ENCODE data around the gene NPIPA8. TPM values are rescaled to one million over a fixed set of nuclear protein-coding genes. Genes with fewer than 3 reads are reported as not detected.
"Not testable (repeated sequence)": the region's sequence is repeated elsewhere in the genome, so short reads cannot be mapped to it uniquely, and the experiment has no call there.

The NPIPA8 gene
- total and polyA plus RNA-seq, 2 of the 4 experiments (the other 2 are of a cell fraction): 1.1 to 17.6 TPM

DNA sequence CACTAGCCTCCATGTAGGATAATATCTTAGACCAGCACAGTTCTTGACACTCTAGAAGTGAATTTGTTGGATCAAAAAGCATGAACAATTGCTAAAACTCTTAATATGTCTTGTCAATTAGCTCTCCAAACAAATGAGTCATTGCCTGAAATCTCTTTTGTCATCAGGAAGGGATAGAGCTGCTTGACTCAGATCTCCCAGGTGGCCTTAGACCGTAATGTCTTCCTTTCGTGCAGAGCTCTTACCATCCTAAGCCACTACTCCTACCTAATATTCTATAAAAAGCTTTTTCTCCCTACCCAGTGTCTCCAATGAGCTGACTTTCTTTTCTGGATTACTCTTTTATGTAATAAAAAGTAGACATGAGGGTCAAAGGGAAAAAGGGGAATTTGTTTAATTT lies 66.4 kb downstream of the NPIPA8 start:
- in situ Hi-C loops (cut with MboI; ENCODE audit: low sequenced_read_pairs); H3K4me3 ChIP-seq (ENCODE audit: insufficient read depth, low read depth, low read length); H4K20me1 ChIP-seq (ENCODE audit: insufficient read depth, low read length); H3K4me2 ChIP-seq (ENCODE audit: low read depth, low read length); H3K27me3 ChIP-seq (ENCODE audit: control insufficient read depth, insufficient read depth, low read length); H3K56ac ChIP-seq (ENCODE audit: extremely low read depth, insufficient read depth, low read length); H3K4ac ChIP-seq (ENCODE audit: low read depth, low read length); CTCF ChIA-PET; POLR2A ChIA-PET (ENCODE audit: unreplicated experiment); H3K18ac ChIP-seq (ENCODE audit: low read depth, low read length); H3K9me3 ChIP-seq (ENCODE audit: control insufficient read depth, insufficient read depth, low read length); ATAC-seq (ENCODE audit: low read depth); H3K9me1 ChIP-seq (ENCODE audit: insufficient read depth, low read length); H3K14ac ChIP-seq (replicated peaks; ENCODE audit: low read depth, low read length); H2AK5ac ChIP-seq (ENCODE audit: low read depth, low read length); H4K5ac ChIP-seq (ENCODE audit: low read depth, low read length); BruUV-seq (replicated peaks); dilution Hi-C loops (cut with HindIII; ENCODE audit: low sequenced_read_pairs, unreplicated experiment); H4K8ac ChIP-seq (ENCODE audit: low read depth in 2 of 2, low read length in 2 of 2); H3K23ac ChIP-seq (ENCODE audit: low read depth, low read length); DNase-seq; H2AK9ac ChIP-seq (replicated peaks; ENCODE audit: low read depth, low read length, poor library complexity); intact Hi-C loops (cut with micrococcal nuclease); H4K91ac ChIP-seq (ENCODE audit: insufficient read depth, low read depth, low read length); H3K4me1 ChIP-seq (ENCODE audit: control insufficient read depth, insufficient read depth, low read length); H2BK15ac ChIP-seq (ENCODE audit: low read depth, low read length); H2BK120ac ChIP-seq (ENCODE audit: low read depth, low read length); H2BK5ac ChIP-seq (ENCODE audit: low read depth, low read length, poor library complexity, severe bottlenecking); H3K27ac ChIP-seq (ENCODE audit: insufficient read depth, low read length); H2BK20ac ChIP-seq (ENCODE audit: low read depth, low read length); H2AFZ ChIP-seq (replicated peaks; ENCODE audit: low read length, poor library complexity); H3K79me1 ChIP-seq (ENCODE audit: low read depth in 1 of 2, low read length in 2 of 2); H3K9ac ChIP-seq (ENCODE audit: low read depth, low read length); H3K36me3 ChIP-seq (ENCODE audit: control insufficient read depth, insufficient read depth, low read length): not testable (repeated sequence)
- no CpG with 5 or more reads among the region's 2 CpGs for WGBS, 2 experiments (ENCODE audit: extremely low coverage in 2 of 2, insufficient read length in 1 of 2)

Small RNA genes within 50 kb of the gene (microRNA-seq; reads per million reads assigned to microRNA genes)
- gene AC126755.6 (ENCODE audit: insufficient read depth, insufficient read length) (not detected), gene MIR6511A4 (ENCODE audit: insufficient read depth in 1 of 2, insufficient read length in 1 of 2, unreplicated experiment in 1 of 2) (0 reads per million in 2 experiments), gene MIR6770-3 (ENCODE audit: insufficient read depth in 1 of 2, insufficient read length in 1 of 2, unreplicated experiment in 1 of 2) (0 reads per million in 2 experiments)

Small RNA genes within 50 kb of the gene (small RNA-seq; reads per million reads assigned to genes)
- gene AC126755.6 (0 reads per million in 5 experiments), gene MIR6511A4 (0 reads per million in 5 experiments), gene MIR6770-3 (0 reads per million in 5 experiments)

Other genes starting within 250 kb of the NPIPA8 start
- gene NOMO2, start 225.4 kb upstream of the NPIPA8 start, total RNA-seq (2012; rRNA removed): 89.7 and 103 TPM in 2 replicates
- gene NOMO2, start 225.4 kb upstream of the NPIPA8 start, polyA plus RNA-seq (2012; rRNA removed): 184 and 195 TPM in 2 replicates

Data from IMR-90 (cell line).